Loucy (cell line): Measurements from ENCODE around the gene NSD2.

ENCODE experiments used
- EZH2phosphoT487 ChIP-seq: fragments of 200-600 bp; IDR thresholded peaks from 2 replicates; pipeline ENCODE4 v1.6.1; 2018; ENCODE audit warnings: antibody characterized with exemption, mild to moderate bottlenecking, moderate library complexity, borderline replicate concordance
- TF ChIP-seq, protein P1 (sequence below): fragments of 200-600 bp; sonication (generic); conservative IDR thresholded peaks from 2 replicates; pipeline ENCODE4 v1.5.1; 2014; ENCODE audit warnings: mild to moderate bottlenecking, antibody characterized with exemption, low read length

DNA sequence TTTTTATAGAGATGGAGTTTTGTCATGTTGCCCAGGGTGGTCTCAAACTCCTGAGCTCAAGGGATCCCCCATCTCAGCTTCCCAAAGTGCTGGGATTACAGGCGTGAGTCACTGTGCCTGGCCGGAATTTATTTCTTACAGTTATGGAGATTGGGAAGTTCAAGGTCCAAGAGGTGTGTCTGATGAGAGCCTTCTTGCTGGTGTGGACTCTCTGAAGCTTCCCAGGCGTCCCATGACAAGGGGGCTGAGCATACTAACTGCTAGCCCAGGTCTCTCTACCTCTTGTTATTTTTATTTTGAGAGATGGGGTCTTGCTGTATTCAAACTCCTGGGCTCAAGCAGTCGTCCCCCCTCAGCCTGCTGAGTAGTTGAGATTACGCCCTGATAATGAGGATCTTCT lies 2.9 kb upstream of the NSD2 start:
- TF ChIP-seq, protein P1, sequence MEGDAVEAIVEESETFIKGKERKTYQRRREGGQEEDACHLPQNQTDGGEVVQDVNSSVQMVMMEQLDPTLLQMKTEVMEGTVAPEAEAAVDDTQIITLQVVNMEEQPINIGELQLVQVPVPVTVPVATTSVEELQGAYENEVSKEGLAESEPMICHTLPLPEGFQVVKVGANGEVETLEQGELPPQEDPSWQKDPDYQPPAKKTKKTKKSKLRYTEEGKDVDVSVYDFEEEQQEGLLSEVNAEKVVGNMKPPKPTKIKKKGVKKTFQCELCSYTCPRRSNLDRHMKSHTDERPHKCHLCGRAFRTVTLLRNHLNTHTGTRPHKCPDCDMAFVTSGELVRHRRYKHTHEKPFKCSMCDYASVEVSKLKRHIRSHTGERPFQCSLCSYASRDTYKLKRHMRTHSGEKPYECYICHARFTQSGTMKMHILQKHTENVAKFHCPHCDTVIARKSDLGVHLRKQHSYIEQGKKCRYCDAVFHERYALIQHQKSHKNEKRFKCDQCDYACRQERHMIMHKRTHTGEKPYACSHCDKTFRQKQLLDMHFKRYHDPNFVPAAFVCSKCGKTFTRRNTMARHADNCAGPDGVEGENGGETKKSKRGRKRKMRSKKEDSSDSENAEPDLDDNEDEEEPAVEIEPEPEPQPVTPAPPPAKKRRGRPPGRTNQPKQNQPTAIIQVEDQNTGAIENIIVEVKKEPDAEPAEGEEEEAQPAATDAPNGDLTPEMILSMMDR, result no peak
- no peak for TF ChIP-seq EZH2phosphoT487
